ENCODE data around the gene ACTR1A. TPM values are rescaled to one million over a fixed set of nuclear protein-coding genes. Genes with fewer than 3 reads are reported as not detected.
A peak's percentile ranks its signal among the peaks of the same experiment; 100 is the strongest.

ACTR1A gene
- total RNA-seq, 1 experiment from 2014 or later, result 82.1 TPM

DNA sequence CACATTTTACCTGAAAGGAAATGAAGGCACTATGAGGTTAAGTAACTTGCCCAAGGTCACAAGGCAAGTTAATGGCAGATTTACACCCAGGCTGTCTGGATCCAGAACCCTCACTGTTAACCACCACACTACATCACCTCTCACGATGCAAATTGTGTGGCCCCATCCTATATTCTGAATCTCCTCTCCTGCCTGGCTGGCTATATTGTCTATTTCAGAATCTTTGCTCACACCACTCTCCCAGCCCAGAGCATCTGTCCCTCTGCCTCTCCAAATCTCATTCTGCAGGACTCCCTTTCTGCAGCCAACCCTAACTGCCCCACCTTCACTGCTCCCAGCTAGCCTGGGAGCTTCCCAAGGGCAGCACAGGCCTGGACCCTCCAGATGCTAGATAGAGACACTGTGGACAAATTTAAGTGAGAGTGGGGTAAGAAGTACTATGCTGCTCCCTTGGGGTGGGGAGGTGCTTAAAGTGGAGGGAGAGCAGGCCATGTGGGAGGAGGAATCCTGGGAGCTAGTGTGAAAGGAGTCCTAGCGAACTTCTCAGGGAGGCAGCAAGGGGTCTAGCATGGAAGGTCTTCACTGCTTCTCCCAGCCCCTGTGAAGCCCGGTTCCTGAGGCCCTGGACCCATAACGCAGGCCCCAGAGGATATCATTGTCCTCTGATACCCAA lies 70.9 kb downstream of the ACTR1A start:
- Histone ChIP-seq H2AFZ (ENCODE audit: low read length) (no peak overlapping the region), H3K27ac (ENCODE audit: insufficient read length, low read depth, low read length) (no peak overlapping the region), H3K4ac (ENCODE audit: low read depth, low read length) (no peak overlapping the region), H3K79me2 (ENCODE audit: insufficient read depth, low read length) (no peaks in the 10 kb centered on the region), H2BK15ac (ENCODE audit: low read depth, low read length) (no peak overlapping the region), H3K23ac (ENCODE audit: insufficient read length, low read depth, low read length) (no peak overlapping the region), H2BK120ac (ENCODE audit: low read depth, low read length, poor library complexity, severe bottlenecking) (no peak overlapping the region), H3K56ac (ENCODE audit: insufficient read length, low read depth, low read length) (no peak overlapping the region), H3K18ac (ENCODE audit: insufficient read length, low read depth, low read length) (peak overlapping the region; percentile 76), H4K20me1 (ENCODE audit: control insufficient read depth, insufficient read depth, insufficient read length) (no peaks in the 10 kb centered on the region), H2BK5ac (ENCODE audit: insufficient read length, low read length) (no peak overlapping the region), H2BK20ac (ENCODE audit: low read depth, low read length, poor library complexity, severe bottlenecking) (no peak overlapping the region), H4K91ac (ENCODE audit: insufficient read length, low read depth, low read length) (no peak overlapping the region), H2BK12ac (ENCODE audit: insufficient read length, low read depth, low read length) (no peak overlapping the region), H3K4me1 (ENCODE audit: insufficient read depth, low read length) (peaks cover 5% of the 10 kb centered on the region; the same call in 1 of the 2 replicates), H3K9me3 (ENCODE audit: control insufficient read depth, low read depth, low read length) (no peaks in the 10 kb centered on the region), H4K8ac (replicated peaks; ENCODE audit: insufficient read length, low read depth, low read length) (no peak overlapping the region), H3K27me3 (ENCODE audit: insufficient read depth, low read length) (peaks cover 27% of the 10 kb centered on the region; the same call in 1 of the 2 replicates), H4K5ac (ENCODE audit: insufficient read length, low read depth, low read length) (no peak overlapping the region), H3T11ph (ENCODE audit: low read length) (no peak overlapping the region), H3K23me2 (ENCODE audit: insufficient read length, low read depth, low read length, poor library complexity, severe bottlenecking) (peaks cover 9% of the 10 kb centered on the region), H3K4me2 (ENCODE audit: insufficient read depth, insufficient read length, low read length) (peak overlapping the region; percentile 89), H2AK5ac (ENCODE audit: insufficient read length, low read length) (no peak overlapping the region), H3K79me1 (ENCODE audit: insufficient read depth, low read depth, low read length, poor library complexity, severe bottlenecking) (no peaks in the 10 kb centered on the region), H3K14ac (ENCODE audit: insufficient read depth, low read length) (peak overlapping the region; percentile 71; the same call in 1 of the 2 replicates), H3K9ac (ENCODE audit: extremely low read depth, insufficient read length, low read length) (peak overlapping the region; percentile 91)
- Mint-ChIP-seq H3K4me1 (peaks cover 16 to 34% of the 10 kb centered on the region in 2 experiments), H3K27ac (peak overlapping the region; percentile 33 to 94 (median 68); a peak in 6 of 7 replicates), H3K36me3 (ENCODE audit: insufficient read depth in 1 of 3, low read depth in 3 of 3) (0 out of 7 replicates have a peak, but pooled peaks cover 0 to 1% (median 0%) of the 10 kb centered on the region in 3 experiments), H3K4me3 (peak overlapping the region; percentile 89 to 97), H3K9me3 (no peaks in the 10 kb centered on the region; a peak in 1 of 5 replicates), H3K27me3 (ENCODE audit: low read depth) (peaks cover 46% of the 10 kb centered on the region)
- TF ChIP-seq CTCF (conservative IDR thresholded peaks at IDR 0.05), result no peak
- no peak for DNase-seq
- WGBS (ENCODE audit: extremely low coverage, insufficient read length, low lambda C conversion rate), result no CpG with 5 or more reads among the region's 4 CpGs

All from H9 (cell line).